Lung microvascular endothelial cell (primary cell): Measurements from ENCODE around the gene KPNB1. TPM values are rescaled to one million over a fixed set of nuclear protein-coding genes. Genes with fewer than 3 reads are reported as not detected.
"Not testable (repeated sequence)": the region's sequence is repeated elsewhere in the genome, so short reads cannot be mapped to it uniquely, and the experiment has no call there.

ENCODE experiments used
- DNase-seq, 2 donors: peaks; one replicate each; pipeline versions ENCODE4 v3.0.0 to v3.0.0-alpha.2; 2010; ENCODE audit warnings: low read depth in 2 of 2
- total RNA-seq: library from RNA; depleted of rRNA; stranded (reverse); fragments of >200 nt; gene quantifications from 2 replicates; pipeline ENCODE4 v1.2.1, GENCODE V29; 2014

KPNB1 gene
- total RNA-seq, 1 donor from 2014 or later: 167 TPM

- no peak for DNase-seq
These were observed 26.9 kb downstream of the KPNB1 start for GRCh38 chr17:47676510-47677165.

GRCh38 chr17:47678196-47678595, 28.5 kb downstream of the KPNB1 start:
- DNase-seq: no peak

- no peak for DNase-seq
These were observed 32.4 kb downstream of the KPNB1 start for GRCh38 chr17:47682138-47682537.

GRCh38 chr17:47682727-47683126, 33.0 kb downstream of the KPNB1 start:
- not testable (repeated sequence) for DNase-seq

DNA sequence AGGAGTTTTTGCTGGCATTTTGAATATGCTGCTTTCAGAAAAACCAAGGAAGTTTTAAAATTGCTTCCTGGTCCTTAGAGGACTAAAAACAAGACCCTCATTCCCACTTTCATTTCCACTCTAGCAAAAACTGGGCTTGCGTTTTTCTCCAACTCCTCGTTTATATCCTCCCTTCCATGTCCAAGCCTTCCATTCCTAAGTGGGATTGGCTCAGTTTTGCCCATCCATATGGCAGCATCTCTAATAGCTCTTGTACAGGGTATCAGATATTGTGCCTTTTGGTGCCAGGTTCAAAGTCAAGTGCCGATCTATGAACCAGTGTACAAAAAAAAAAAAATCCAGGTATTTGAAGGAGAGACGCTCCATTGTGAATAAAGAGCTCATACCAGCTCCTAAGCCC, 34.3 kb downstream of the KPNB1 start:
- no peak for DNase-seq

- no peak for DNase-seq
These were observed 34.9 kb downstream of the KPNB1 start for GRCh38 chr17:47684535-47685193.

GRCh38 chr17:47685556-47686275, 36.0 kb downstream of the KPNB1 start:
- no peak for DNase-seq

- no peak for DNase-seq
These were observed 36.5 kb downstream of the KPNB1 start for GRCh38 chr17:47686276-47686635.

- peak; percentile 36 to 59 for DNase-seq
These were observed 37.1 kb downstream of the KPNB1 start for GRCh38 chr17:47686664-47687327.

DNA sequence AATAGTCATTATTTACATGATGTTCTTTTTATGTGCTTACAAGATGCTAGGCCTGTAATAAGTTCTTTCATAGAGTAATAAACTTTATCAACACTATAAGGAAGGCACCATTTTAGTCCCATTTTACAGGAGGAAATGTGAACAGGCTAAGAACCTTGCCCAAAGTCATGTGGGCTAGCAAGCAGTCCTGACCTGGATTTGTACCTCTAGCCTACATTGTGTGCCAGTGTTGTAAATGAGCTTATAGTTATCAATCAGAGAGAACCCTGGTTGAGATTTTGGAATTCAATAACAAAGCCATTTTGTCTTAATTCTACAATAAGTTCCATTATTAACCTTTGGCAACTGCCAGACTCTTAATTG, 37.6 kb downstream of the KPNB1 start:
- DNase-seq: no peak

DNA sequence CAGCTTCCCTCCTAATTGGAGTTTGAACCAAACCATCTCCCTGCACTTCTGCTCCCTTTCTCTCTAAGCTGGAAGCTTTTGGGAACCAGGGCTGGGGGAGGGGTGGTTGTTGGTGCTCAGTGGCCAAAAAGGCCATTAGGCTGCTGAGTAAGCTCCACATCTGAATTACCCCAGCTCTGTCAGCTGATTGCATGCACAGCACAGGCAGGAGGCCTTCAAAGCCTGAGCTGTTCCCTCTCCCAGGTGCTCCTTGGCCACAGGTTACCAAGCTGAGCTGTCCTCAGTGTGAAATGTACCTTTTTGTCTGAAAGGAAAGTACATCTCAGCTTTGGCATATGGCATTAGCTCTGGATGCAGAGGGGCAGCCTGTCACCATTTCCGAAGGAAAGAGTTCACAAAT, 38.0 kb downstream of the KPNB1 start:
- no peak for DNase-seq

- no peak for DNase-seq
These were observed 40.4 kb downstream of the KPNB1 start for GRCh38 chr17:47690121-47690520.

GRCh38 chr17:47692137-47692894, 42.6 kb downstream of the KPNB1 start:
- DNase-seq: peak in 1 of 2 donors; percentile 20

- no peak for DNase-seq
These were observed 43.4 kb downstream of the KPNB1 start for GRCh38 chr17:47692895-47693730.

- peak in 1 of 2 donors; percentile 63 for DNase-seq
These were observed 44.2 kb downstream of the KPNB1 start, which contains the start of gene TBKBP1 for GRCh38 chr17:47693731-47694580. TSS of gene TBKBP1 (plus strand) at chr17:47694161. CDS start at chr17:47696113, 1,952 bp downstream.

GRCh38 chr17:47694581-47695428, 45.1 kb downstream of the KPNB1 start:
- peak; percentile 52 to 66 for DNase-seq

GRCh38 chr17:47695429-47696376, 46.0 kb downstream of the KPNB1 start:
- DNase-seq: peak; percentile 13 to 26
